ENCODE results near the gene PBX3. TPM values are rescaled to one million over a fixed set of nuclear protein-coding genes. Genes with fewer than 3 reads are reported as not detected.

The PBX3 gene
- total RNA-seq, 1 experiment from 2014 or later = 46.0 TPM

DNA sequence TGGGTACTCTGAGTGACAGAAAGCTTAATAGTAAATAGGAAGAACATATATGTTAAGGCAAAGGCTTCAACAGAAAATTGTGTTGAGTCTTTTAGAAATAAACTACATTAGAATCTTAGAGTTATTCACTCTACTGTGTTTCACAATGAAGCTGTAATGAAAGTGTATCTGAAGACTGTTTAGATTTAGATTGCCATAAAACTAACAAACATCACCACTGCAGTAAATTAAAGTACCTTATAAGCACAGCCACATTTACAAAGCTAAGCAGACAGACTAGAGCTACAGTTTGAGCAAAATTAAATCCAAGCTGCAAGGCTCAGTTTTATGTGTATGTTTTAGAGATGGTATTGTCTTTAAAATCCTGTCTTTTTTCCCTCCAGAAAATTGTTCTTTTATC, 172.4 kb downstream of the PBX3 start:
- H3K9me3 Mint-ChIP-seq = no peaks in the 10 kb centered on the region
- H3K23ac ChIP-seq (ENCODE audit: insufficient read length, low read depth, low read length) = no peak overlapping the region
- H2BK120ac ChIP-seq (ENCODE audit: low read depth, low read length, poor library complexity, severe bottlenecking) = no peak overlapping the region
- H4K8ac ChIP-seq (replicated peaks; ENCODE audit: insufficient read length, low read depth, low read length) = no peak overlapping the region
- no peak overlapping the region for H3K4ac ChIP-seq (ENCODE audit: low read depth, low read length)
- H3K27ac Mint-ChIP-seq = peak overlapping the region in 1 of 3 experiments; percentile 85; a peak in 2 of 7 replicates
- no peaks in the 10 kb centered on the region for H4K20me1 ChIP-seq (ENCODE audit: control insufficient read depth, insufficient read depth, insufficient read length)
- no peak overlapping the region for H3K4me3 Mint-ChIP-seq
- no peak overlapping the region for H4K91ac ChIP-seq (ENCODE audit: insufficient read length, low read depth, low read length)
- H2BK15ac ChIP-seq (ENCODE audit: low read depth, low read length) = no peak overlapping the region
- no peak overlapping the region for H2AK5ac ChIP-seq (ENCODE audit: insufficient read length, low read length)
- no peak overlapping the region for H3T11ph ChIP-seq (ENCODE audit: low read length)
- DNase-seq = no peak
- no peak overlapping the region for H4K5ac ChIP-seq (ENCODE audit: insufficient read length, low read depth, low read length)
- TF ChIP-seq, protein P1, sequence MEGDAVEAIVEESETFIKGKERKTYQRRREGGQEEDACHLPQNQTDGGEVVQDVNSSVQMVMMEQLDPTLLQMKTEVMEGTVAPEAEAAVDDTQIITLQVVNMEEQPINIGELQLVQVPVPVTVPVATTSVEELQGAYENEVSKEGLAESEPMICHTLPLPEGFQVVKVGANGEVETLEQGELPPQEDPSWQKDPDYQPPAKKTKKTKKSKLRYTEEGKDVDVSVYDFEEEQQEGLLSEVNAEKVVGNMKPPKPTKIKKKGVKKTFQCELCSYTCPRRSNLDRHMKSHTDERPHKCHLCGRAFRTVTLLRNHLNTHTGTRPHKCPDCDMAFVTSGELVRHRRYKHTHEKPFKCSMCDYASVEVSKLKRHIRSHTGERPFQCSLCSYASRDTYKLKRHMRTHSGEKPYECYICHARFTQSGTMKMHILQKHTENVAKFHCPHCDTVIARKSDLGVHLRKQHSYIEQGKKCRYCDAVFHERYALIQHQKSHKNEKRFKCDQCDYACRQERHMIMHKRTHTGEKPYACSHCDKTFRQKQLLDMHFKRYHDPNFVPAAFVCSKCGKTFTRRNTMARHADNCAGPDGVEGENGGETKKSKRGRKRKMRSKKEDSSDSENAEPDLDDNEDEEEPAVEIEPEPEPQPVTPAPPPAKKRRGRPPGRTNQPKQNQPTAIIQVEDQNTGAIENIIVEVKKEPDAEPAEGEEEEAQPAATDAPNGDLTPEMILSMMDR (conservative IDR thresholded peaks at IDR 0.05) = no peak
- no peaks in the 10 kb centered on the region for H3K79me1 ChIP-seq (ENCODE audit: insufficient read depth, low read depth, low read length, poor library complexity, severe bottlenecking)
- H2BK20ac ChIP-seq (ENCODE audit: low read depth, low read length, poor library complexity, severe bottlenecking) = no peak overlapping the region
- H3K4me2 ChIP-seq (ENCODE audit: insufficient read depth, insufficient read length, low read length) = no peak overlapping the region
- no peaks in the 10 kb centered on the region for H3K79me2 ChIP-seq (ENCODE audit: insufficient read depth, low read length)
- H3K27ac ChIP-seq (ENCODE audit: insufficient read length, low read depth, low read length) = no peak overlapping the region
- no peak overlapping the region for H3K18ac ChIP-seq (ENCODE audit: insufficient read length, low read depth, low read length)
- H3K36me3 Mint-ChIP-seq (ENCODE audit: insufficient read depth in 1 of 3, low read depth in 3 of 3) = peaks cover 0 to 11% (median 2%) of the 10 kb centered on the region in 3 experiments; a peak in 3 of 7 replicates
- H2AFZ ChIP-seq (ENCODE audit: low read length) = no peak overlapping the region
- no peaks in the 10 kb centered on the region for H3K9me3 ChIP-seq (ENCODE audit: control insufficient read depth, low read depth, low read length)
- H2BK12ac ChIP-seq (ENCODE audit: insufficient read length, low read depth, low read length) = no peak overlapping the region
- no peak overlapping the region for H3K56ac ChIP-seq (ENCODE audit: insufficient read length, low read depth, low read length)
- no peak overlapping the region for H2BK5ac ChIP-seq (ENCODE audit: insufficient read length, low read length)
- H3K9ac ChIP-seq (ENCODE audit: extremely low read depth, insufficient read length, low read length) = no peak overlapping the region
- peaks cover 9 to 13% of the 10 kb centered on the region in 2 experiments for H3K4me1 Mint-ChIP-seq
- H3K27me3 Mint-ChIP-seq (ENCODE audit: low read depth) = no peaks in the 10 kb centered on the region
- H3K27me3 ChIP-seq (ENCODE audit: insufficient read depth, low read length) = no peaks in the 10 kb centered on the region
- H3K4me1 ChIP-seq (ENCODE audit: insufficient read depth, low read length) = no peaks in the 10 kb centered on the region
- H3K23me2 ChIP-seq (ENCODE audit: insufficient read length, low read depth, low read length, poor library complexity, severe bottlenecking) = no peaks in the 10 kb centered on the region
- H3K14ac ChIP-seq (ENCODE audit: insufficient read depth, low read length) = no peak overlapping the region
